ENCODE results near the gene NEK5. TPM values are rescaled to one million over a fixed set of nuclear protein-coding genes. Genes with fewer than 3 reads are reported as not detected.
A peak's percentile ranks its signal among the peaks of the same experiment; 100 is the strongest.

The NEK5 gene
- total and polyA plus RNA-seq, 2 of the 8 experiments (the other 6 are each of a cell fraction or from before 2014, with no cell fraction given), result 0.12 to 0.35 TPM

DNA sequence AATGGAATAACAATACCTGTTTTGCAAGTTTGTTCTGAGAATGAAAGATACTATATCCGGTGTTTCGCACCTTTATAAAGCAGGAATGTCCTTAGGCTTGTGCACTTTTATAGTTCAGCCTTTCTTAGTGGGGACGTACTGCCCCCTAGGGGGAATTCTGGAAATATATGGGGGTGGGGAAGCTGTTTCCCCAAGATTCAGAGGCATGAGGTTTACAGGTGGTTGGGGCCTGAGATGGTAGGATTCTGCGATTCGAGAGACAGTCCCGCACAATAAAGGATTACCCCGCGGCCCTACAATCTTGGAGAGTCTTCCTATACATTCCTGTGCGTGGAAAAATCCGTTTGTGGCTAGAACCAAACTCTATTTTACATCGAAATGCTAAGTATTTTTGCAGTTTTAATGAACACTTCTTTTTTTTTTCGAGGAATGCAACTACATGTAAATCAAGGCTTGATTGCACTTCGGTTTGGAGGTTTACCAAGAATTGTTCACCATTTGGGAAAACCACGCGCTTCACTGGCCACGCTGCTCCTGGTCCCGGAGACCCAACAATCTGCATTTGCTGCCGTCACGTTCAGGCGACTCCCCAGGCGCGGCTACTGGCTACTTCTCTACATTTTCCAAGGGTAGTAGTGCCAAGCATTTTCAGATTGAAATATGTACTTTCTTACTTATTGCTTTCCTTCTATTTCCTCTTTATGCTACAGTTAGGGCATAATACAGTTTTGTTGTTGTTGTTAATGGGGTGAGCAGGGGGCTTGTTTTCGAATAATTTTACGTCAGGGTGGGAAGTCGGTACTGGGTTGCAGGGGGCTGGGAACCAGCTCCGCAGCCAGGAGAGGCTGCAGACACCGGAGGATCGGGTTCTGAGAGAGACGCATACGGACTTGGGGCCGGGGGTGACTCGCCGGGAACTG lies 830 bp downstream of the NEK5 start:
- Histone ChIP-seq H3K4me2 (ENCODE audit: insufficient read depth in 1 of 2, low read depth in 2 of 2, low read length in 2 of 2) (peak overlapping the region; percentile 69 to 70), H4K8ac (ENCODE audit: extremely low read depth, insufficient read depth, low read length) (peak overlapping the region; percentile 63), H3K27ac (ENCODE audit: low read depth, low read length) (no peak overlapping the region), H2BK15ac (ENCODE audit: low read length) (no peak overlapping the region), H3K4me1 (replicated peaks in 1 of 4; ENCODE audit: control insufficient read depth in 3 of 4, insufficient read depth in 4 of 4, low read length in 3 of 4) (no peaks in the 10 kb centered on the region), H3K14ac (ENCODE audit: insufficient read length) (no peak overlapping the region), H3K18ac (ENCODE audit: extremely low read depth, low read length) (no peak overlapping the region), H3K4me3 (ENCODE audit: extremely low read depth in 1 of 4, insufficient read depth in 2 of 4, low read depth in 3 of 4, low read length in 4 of 4) (peak overlapping the region; percentile 46 to 78 (median 70)), H2BK5ac (ENCODE audit: low read depth, low read length) (no peak overlapping the region), H3K4ac (replicated peaks; ENCODE audit: insufficient read length, low read depth, low read length) (no peak overlapping the region), H3K23ac (ENCODE audit: insufficient read length) (no peak overlapping the region), H3K9ac (replicated peaks in 1 of 4; ENCODE audit: extremely low read depth in 1 of 4, low read depth in 3 of 4, low read length in 3 of 4) (no peak overlapping the region), H4K20me1 (replicated peaks in 1 of 2; ENCODE audit: control insufficient read depth in 1 of 2, insufficient read depth in 2 of 2, low read length in 2 of 2) (peaks cover 0 to 1% of the 10 kb centered on the region in 2 experiments), H2AK5ac (ENCODE audit: low read depth, low read length) (no peak overlapping the region), H4K91ac (replicated peaks; ENCODE audit: insufficient read length, low read length) (no peak overlapping the region), H3K9me3 (ENCODE audit: insufficient read depth in 2 of 2, low read depth in 1 of 2, low read length in 1 of 2) (no peaks in the 10 kb centered on the region), H2AFZ (ENCODE audit: low read length) (peak overlapping the region; percentile 22; the same call in 1 of the 2 replicates), H2BK120ac (replicated peaks; ENCODE audit: low read depth, low read length) (no peak overlapping the region), H3K27me3 (replicated peaks in 1 of 4; ENCODE audit: control insufficient read depth in 3 of 4, extremely low read depth in 1 of 4, insufficient read depth in 3 of 4, low read length in 3 of 4) (peaks cover 0 to 10% (median 2%) of the 10 kb centered on the region in 4 experiments; a peak in 2 of 7 replicates), H4K5ac (ENCODE audit: insufficient read length, low read depth, low read length) (no peak overlapping the region), H3K56ac (replicated peaks; ENCODE audit: insufficient read length, low read depth, low read length) (no peak overlapping the region), H3K79me2 (ENCODE audit: control insufficient read depth in 1 of 2, insufficient read depth in 2 of 2, low read length in 2 of 2) (no peaks in the 10 kb centered on the region), H2BK12ac (ENCODE audit: low read depth, low read length) (no peak overlapping the region), H2BK20ac (ENCODE audit: low read length) (no peak overlapping the region), H3K79me1 (ENCODE audit: low read depth, low read length) (no peaks in the 10 kb centered on the region), H3K23me2 (ENCODE audit: low read depth, low read length) (peaks cover 6% of the 10 kb centered on the region), H3K36me3 (ENCODE audit: control insufficient read depth in 2 of 4, insufficient read depth in 4 of 4, low read length in 3 of 4) (peaks cover 0 to 9% (median 6%) of the 10 kb centered on the region in 4 experiments; a peak in 5 of 8 replicates)
- ChIA-PET POLR2A (ENCODE audit: partially characterized antibody) (interaction anchor here (0.9 to 1.6 kb wide), 6 partner anchors 35 to 260 kb away, joined by 3 to 5 read pairs (median 3); partner anchors contain the start of gene ALG11), CTCF (ENCODE audit: partially characterized antibody) (interaction anchor here (0.6 to 8.7 kb wide), 65 partner anchors 11 to 490 kb away, joined by 3 to 107 read pairs (median 4); partner anchors contain the start of genes ALG11, TMEM272 and UTP14C)
- 6% methylated on average over 33 of the region's 33 CpGs; no CpG with 5 or more reads in 1 of the 2 experiments for WGBS, 2 experiments (ENCODE audit: extremely low coverage in 1 of 2, insufficient coverage in 1 of 2, insufficient read length in 1 of 2, insufficient replicate concordance in 2 of 2, low coverage in 1 of 2, low lambda C conversion rate in 2 of 2, missing lambda C conversion rate in 1 of 2)
- peak; percentile 41 to 82 for DNase-seq (ENCODE audit: low read depth in 1 of 2, low spot score in 2 of 2)
- peak; percentile 50 for FAIRE-seq
- TF ChIP-seq CHD2 (IDR thresholded peaks at IDR 0.05; ENCODE audit: low read length) (peak; percentile 49; the same call in 1 of the 2 replicates), CTCF (IDR thresholded peaks at IDR 0.05; ENCODE audit: control extremely low read depth in 1 of 3, insufficient read depth in 1 of 3, low read depth in 1 of 3, low read length in 3 of 3) (peak; percentile 44 to 85 (median 79)), JUND (IDR thresholded peaks at IDR 0.05; ENCODE audit: low read length) (no peak), HDAC2 (IDR thresholded peaks at IDR 0.05; ENCODE audit: borderline replicate concordance in 1 of 2, low read depth in 2 of 2, low read length in 2 of 2) (0 out of 4 replicates have a peak, but pooled peaks of 1 of the 2 experiments have one; percentile 9), RAD21 (IDR thresholded peaks at IDR 0.05 in 1 of 2, conservative IDR thresholded peaks at IDR 0.05 in 1 of 2; ENCODE audit: low read depth in 2 of 2, low read length in 2 of 2) (peak; percentile 90 to 92), CREB1 (IDR thresholded peaks at IDR 0.05) (peak; percentile 64; the same call in 1 of the 2 replicates), TAF1 (IDR thresholded peaks at IDR 0.05; ENCODE audit: low read depth, low read length) (no peak)

Measured in H1 (cell line).